H1 (cell line): ENCODE results near the gene SLC25A24. TPM values are rescaled to one million over a fixed set of nuclear protein-coding genes. Genes with fewer than 3 reads are reported as not detected.

ENCODE experiments used
- JUN ChIP-seq: IDR thresholded peaks from 2 replicates; pipeline ENCODE4 v1.6.1; 2011; ENCODE audit warnings: low read depth, mild to moderate bottlenecking, improper control_type of control experiment, low read length
- SIN3A ChIP-seq, 2 experiments: IDR thresholded peaks in 1 of 2; conservative IDR thresholded peaks in 1 of 2; 2 replicates each; pipeline ENCODE4 v1.6.1; 2011 to 2012; ENCODE audit warnings: low read length in 2 of 2, improper control_type of control experiment in 1 of 2, low read depth in 1 of 2, mild to moderate bottlenecking in 1 of 2
- SP1 ChIP-seq: IDR thresholded peaks from 2 replicates; pipeline ENCODE4 v1.6.1; 2011; ENCODE audit warnings: low read depth, low read length
- TBP ChIP-seq: IDR thresholded peaks from 2 replicates; pipeline ENCODE4 v1.6.1; 2011; ENCODE audit warnings: low read depth, low read length, improper control_type of control experiment
- ZNF274 ChIP-seq: IDR thresholded peaks from 2 replicates; pipeline ENCODE4 v1.7.0; 2012; ENCODE audit warnings: low read length, borderline replicate concordance; ENCODE audit errors: extremely low read depth
- polyA plus RNA-seq, 7 experiments: library from polyadenylated mRNA; depleted of rRNA in 3 of 7; stranded (reverse) in 5 of 7; unstranded in 2 of 7; fragments of >200 nt in 5 of 7; fragments of 200-250 nt in 2 of 7; gene quantifications; 1 replicate in 5 of 7; 2 replicates in 1 of 7; 4 replicates in 1 of 7; pipeline versions ENCODE4 v1.2.1 to v1.2.3, GENCODE V29; 2011 to 2013; ENCODE audit warnings: missing spikeins in 2 of 7, mixed read lengths in 2 of 7
- total RNA-seq: library from RNA; stranded (reverse); fragmentation: NEBNext Ultra II Directional; extraction: Animal tissue kit (Norgen Biotek cat#: 25700); gene quantifications from 2 replicates; pipeline ENCODE4 v1.2.1, GENCODE V29; 2021
- TF ChIP-seq, protein P1 (sequence below): fragments of 300-600 bp; sonication (generic); IDR thresholded peaks from 2 replicates; pipeline ENCODE4 v1.7.1; 2012; ENCODE audit warnings: low read length, moderate library complexity, mild to moderate bottlenecking, inconsistent platforms; ENCODE audit not compliant: insufficient replicate concordance

Gene SLC25A24
- total and polyA plus RNA-seq, 2 of the 8 experiments (the other 6 are each of a cell fraction or from before 2014, with no cell fraction given), result 13.6 to 40.6 TPM

DNA sequence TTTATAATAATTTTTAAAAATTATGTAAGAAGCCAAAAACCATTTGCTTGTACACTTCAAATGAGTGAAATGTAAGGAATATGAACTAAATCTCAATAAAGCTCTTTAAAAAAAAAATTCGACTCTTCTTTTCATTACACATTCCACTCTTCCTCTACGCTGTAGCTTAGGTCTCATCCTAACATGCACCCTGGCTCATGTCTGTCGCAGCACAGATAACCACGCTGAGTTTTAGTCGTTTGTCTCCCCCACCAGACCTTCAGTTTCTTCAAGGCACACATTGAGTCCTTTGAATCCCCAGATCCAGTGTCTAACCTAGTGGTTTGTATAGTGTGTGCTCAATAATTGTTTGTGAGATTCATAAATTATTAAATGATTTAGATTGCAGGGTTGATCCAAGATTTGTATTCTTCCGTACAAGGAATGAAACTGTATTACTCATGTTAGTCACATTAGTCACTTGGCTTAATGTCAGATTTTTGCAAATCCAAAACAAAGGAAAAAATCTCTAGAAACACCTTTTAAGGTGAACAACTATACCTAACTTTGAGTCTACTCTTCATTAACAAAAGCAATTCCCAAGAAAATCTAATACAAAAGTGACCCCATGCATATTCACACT, 57.3 kb downstream of the SLC25A24 start (continued):
- TF ChIP-seq, protein P1, sequence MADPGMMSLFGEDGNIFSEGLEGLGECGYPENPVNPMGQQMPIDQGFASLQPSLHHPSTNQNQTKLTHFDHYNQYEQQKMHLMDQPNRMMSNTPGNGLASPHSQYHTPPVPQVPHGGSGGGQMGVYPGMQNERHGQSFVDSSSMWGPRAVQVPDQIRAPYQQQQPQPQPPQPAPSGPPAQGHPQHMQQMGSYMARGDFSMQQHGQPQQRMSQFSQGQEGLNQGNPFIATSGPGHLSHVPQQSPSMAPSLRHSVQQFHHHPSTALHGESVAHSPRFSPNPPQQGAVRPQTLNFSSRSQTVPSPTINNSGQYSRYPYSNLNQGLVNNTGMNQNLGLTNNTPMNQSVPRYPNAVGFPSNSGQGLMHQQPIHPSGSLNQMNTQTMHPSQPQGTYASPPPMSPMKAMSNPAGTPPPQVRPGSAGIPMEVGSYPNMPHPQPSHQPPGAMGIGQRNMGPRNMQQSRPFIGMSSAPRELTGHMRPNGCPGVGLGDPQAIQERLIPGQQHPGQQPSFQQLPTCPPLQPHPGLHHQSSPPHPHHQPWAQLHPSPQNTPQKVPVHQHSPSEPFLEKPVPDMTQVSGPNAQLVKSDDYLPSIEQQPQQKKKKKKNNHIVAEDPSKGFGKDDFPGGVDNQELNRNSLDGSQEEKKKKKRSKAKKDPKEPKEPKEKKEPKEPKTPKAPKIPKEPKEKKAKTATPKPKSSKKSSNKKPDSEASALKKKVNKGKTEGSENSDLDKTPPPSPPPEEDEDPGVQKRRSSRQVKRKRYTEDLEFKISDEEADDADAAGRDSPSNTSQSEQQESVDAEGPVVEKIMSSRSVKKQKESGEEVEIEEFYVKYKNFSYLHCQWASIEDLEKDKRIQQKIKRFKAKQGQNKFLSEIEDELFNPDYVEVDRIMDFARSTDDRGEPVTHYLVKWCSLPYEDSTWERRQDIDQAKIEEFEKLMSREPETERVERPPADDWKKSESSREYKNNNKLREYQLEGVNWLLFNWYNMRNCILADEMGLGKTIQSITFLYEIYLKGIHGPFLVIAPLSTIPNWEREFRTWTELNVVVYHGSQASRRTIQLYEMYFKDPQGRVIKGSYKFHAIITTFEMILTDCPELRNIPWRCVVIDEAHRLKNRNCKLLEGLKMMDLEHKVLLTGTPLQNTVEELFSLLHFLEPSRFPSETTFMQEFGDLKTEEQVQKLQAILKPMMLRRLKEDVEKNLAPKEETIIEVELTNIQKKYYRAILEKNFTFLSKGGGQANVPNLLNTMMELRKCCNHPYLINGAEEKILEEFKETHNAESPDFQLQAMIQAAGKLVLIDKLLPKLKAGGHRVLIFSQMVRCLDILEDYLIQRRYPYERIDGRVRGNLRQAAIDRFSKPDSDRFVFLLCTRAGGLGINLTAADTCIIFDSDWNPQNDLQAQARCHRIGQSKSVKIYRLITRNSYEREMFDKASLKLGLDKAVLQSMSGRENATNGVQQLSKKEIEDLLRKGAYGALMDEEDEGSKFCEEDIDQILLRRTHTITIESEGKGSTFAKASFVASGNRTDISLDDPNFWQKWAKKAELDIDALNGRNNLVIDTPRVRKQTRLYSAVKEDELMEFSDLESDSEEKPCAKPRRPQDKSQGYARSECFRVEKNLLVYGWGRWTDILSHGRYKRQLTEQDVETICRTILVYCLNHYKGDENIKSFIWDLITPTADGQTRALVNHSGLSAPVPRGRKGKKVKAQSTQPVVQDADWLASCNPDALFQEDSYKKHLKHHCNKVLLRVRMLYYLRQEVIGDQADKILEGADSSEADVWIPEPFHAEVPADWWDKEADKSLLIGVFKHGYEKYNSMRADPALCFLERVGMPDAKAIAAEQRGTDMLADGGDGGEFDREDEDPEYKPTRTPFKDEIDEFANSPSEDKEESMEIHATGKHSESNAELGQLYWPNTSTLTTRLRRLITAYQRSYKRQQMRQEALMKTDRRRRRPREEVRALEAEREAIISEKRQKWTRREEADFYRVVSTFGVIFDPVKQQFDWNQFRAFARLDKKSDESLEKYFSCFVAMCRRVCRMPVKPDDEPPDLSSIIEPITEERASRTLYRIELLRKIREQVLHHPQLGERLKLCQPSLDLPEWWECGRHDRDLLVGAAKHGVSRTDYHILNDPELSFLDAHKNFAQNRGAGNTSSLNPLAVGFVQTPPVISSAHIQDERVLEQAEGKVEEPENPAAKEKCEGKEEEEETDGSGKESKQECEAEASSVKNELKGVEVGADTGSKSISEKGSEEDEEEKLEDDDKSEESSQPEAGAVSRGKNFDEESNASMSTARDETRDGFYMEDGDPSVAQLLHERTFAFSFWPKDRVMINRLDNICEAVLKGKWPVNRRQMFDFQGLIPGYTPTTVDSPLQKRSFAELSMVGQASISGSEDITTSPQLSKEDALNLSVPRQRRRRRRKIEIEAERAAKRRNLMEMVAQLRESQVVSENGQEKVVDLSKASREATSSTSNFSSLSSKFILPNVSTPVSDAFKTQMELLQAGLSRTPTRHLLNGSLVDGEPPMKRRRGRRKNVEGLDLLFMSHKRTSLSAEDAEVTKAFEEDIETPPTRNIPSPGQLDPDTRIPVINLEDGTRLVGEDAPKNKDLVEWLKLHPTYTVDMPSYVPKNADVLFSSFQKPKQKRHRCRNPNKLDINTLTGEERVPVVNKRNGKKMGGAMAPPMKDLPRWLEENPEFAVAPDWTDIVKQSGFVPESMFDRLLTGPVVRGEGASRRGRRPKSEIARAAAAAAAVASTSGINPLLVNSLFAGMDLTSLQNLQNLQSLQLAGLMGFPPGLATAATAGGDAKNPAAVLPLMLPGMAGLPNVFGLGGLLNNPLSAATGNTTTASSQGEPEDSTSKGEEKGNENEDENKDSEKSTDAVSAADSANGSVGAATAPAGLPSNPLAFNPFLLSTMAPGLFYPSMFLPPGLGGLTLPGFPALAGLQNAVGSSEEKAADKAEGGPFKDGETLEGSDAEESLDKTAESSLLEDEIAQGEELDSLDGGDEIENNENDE, result no peak
- no peak for TF ChIP-seq ZNF274
- no peak for TF ChIP-seq SIN3A (conservative IDR thresholded peaks at IDR 0.05 in 1 of 2, IDR thresholded peaks at IDR 0.05 in 1 of 2; ENCODE audit: low read depth in 1 of 2, low read length in 2 of 2)
- no peak for TF ChIP-seq JUN
- TF ChIP-seq SP1, result no peak
- TF ChIP-seq TBP, result no peak
